Neural crest cell (in vitro differentiated cells): ENCODE data around the gene DIP2B. TPM values are rescaled to one million over a fixed set of nuclear protein-coding genes. Genes with fewer than 3 reads are reported as not detected.

Source experiments
- DNase-seq: peaks from one replicate; pipeline ENCODE4 v3.0.0; 2021; ENCODE audit warnings: low read depth, mixed read lengths, low spot score
- H3K27ac Mint-ChIP-seq: one replicate; pipeline ENCODE4 v1.8.0; 2021; ENCODE audit warnings: mild to moderate bottlenecking, mixed read lengths; ENCODE audit not compliant: unreplicated experiment
- H3K27me3 Mint-ChIP-seq: 2 replicates; pipeline ENCODE4 v1.8.0; 2021; ENCODE audit warnings: low read depth, mild to moderate bottlenecking, mixed read lengths
- H3K36me3 Mint-ChIP-seq: 2 replicates; pipeline ENCODE4 v1.8.0; 2021; ENCODE audit warnings: low read depth, mild to moderate bottlenecking, mixed read lengths
- H3K4me1 Mint-ChIP-seq: 2 replicates; pipeline ENCODE4 v1.8.0; 2021; ENCODE audit warnings: mixed read lengths
- H3K4me3 Mint-ChIP-seq: one replicate; pipeline ENCODE4 v1.8.0; 2021; ENCODE audit warnings: mild to moderate bottlenecking, mixed read lengths
- H3K9me3 Mint-ChIP-seq: 2 replicates; pipeline ENCODE4 v1.8.0; 2021; ENCODE audit warnings: mixed read lengths
- CTCF ChIP-seq: fragments of 200-600 bp; sonication (generic); conservative IDR thresholded peaks from 2 replicates; pipeline ENCODE4 v1.5.0; 2021; ENCODE audit warnings: antibody characterized with exemption, mild to moderate bottlenecking
- total RNA-seq: library from RNA; stranded (reverse); gene quantifications from 2 replicates; pipeline ENCODE4 v1.2.1, GENCODE V29; 2021

Gene DIP2B
- total RNA-seq, 1 donor from 2014 or later, result 39.4 TPM

DNA sequence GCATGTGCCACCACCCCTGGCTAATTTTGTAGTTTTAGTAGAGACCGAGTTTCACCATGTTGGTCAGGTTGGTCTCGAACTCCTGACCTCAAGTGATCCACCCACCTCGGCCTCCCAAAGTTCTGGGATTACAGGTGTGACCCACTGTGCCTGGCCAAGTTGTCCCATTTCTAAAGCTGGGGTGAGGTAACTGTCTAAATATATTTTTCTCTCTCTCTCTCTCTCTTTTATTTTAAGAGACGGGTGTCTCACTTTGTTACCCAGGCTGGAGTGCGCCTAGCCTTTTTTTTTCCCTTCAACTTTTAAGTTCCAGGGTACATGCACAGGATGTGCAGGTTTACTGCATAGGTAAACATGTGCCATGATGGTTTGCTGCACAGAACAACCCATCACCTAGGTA is 267.7 kb downstream of the DIP2B start:
- Mint-ChIP-seq H3K9me3 (peaks cover 2% of the 10 kb centered on the region), H3K27ac (no peak overlapping the region), H3K4me1 (no peaks in the 10 kb centered on the region), H3K27me3 (no peaks in the 10 kb centered on the region), H3K36me3 (peaks cover 31% of the 10 kb centered on the region), H3K4me3 (no peak overlapping the region)
- DNase-seq, result no peak
- TF ChIP-seq CTCF, result no peak

DNA sequence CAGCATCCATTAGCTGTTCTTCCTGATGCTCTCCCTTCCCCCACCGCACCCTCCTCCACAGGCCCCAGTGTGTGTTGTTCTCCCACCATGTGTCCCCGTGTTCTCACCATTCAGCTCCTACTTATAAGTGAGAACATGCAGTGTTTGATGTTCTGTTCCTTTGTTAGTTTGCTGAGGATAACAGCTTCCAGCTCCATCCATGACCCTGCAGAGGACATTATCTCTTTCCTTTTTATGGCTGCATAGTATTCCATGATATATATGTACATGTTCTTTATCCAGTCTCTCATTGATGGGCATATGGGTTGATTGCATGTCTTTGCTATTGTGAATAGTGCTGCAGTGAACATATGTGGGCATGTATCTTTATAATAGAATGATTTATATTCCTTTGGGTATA is 268.1 kb downstream of the DIP2B start:
- no peak overlapping the region for H3K27ac Mint-ChIP-seq
- no peak overlapping the region for H3K4me3 Mint-ChIP-seq

GRCh38 chr12:50775251-50775650 is 270.5 kb downstream of the DIP2B start:
- Mint-ChIP-seq H3K27me3 (no peaks in the 10 kb centered on the region), H3K27ac (no peak overlapping the region), H3K9me3 (peaks cover 3% of the 10 kb centered on the region), H3K36me3 (peaks cover 28% of the 10 kb centered on the region), H3K4me1 (no peaks in the 10 kb centered on the region), H3K4me3 (no peak overlapping the region)
- TF ChIP-seq CTCF, result no peak
- no peak for DNase-seq

More for the DNA sequence above, 268.1 kb downstream of the DIP2B start:
- H3K27me3 Mint-ChIP-seq, result no peaks in the 10 kb centered on the region
- peaks cover 2% of the 10 kb centered on the region for H3K9me3 Mint-ChIP-seq
- H3K36me3 Mint-ChIP-seq, result peaks cover 31% of the 10 kb centered on the region
- no peaks in the 10 kb centered on the region for H3K4me1 Mint-ChIP-seq
- no peak for TF ChIP-seq CTCF
- no peak for DNase-seq

GRCh38 chr12:50776749-50777728 is 272.3 kb downstream of the DIP2B start:
- H3K36me3 Mint-ChIP-seq, result peaks cover 17% of the 10 kb centered on the region
- H3K27me3 Mint-ChIP-seq, result no peaks in the 10 kb centered on the region
- H3K4me3 Mint-ChIP-seq, result no peak overlapping the region
- H3K9me3 Mint-ChIP-seq, result peaks cover 3% of the 10 kb centered on the region
- no peak for DNase-seq
- no peak overlapping the region for H3K27ac Mint-ChIP-seq
- TF ChIP-seq CTCF, result no peak
- H3K4me1 Mint-ChIP-seq, result no peaks in the 10 kb centered on the region

DNA sequence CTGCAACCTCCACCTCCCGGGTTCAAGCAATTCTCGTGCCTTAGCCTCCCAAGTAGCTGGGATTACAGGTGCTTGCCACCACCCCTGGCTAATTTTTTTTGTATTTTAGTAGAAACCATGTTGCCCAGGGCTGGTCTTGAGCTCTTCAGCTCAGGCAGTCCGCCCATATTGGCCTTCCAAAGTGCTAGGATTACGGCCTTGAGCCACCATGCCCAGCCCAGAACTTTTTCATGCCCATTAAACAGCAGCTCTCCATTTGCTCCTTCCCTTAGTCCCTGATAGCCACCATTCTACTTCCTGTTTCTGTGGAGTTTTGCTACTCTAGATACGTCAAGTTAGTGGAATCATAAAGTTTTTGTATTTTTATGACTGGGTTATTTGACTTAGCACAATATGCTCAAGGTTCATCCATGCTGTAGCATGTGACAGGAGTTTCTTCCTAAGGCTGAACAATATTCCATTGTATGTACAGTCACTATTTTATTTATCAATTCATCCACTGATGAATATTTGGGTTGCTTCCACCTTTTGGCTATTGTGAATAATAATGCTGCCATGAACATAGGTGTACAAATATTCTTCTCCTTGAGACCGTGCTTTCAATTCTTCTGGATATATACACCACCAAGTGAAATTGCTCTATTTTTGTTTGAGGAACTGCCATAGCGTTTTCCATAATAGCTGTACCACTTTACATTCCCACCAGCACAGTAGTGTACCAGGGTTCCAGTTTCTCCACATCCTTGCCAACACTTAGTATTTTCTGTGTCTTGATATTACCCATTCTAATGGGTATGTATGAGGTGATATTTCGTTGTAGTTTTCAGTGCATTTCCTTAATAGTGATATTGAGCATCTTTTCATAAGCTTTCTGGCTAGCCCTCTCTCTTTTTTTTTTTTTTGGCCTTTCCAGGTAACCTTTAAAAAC is 274.1 kb downstream of the DIP2B start:
- DNase-seq, result no peak
- peaks cover 7% of the 10 kb centered on the region for H3K36me3 Mint-ChIP-seq
- TF ChIP-seq CTCF, result no peak
- no peak overlapping the region for H3K27ac Mint-ChIP-seq
- H3K9me3 Mint-ChIP-seq, result peaks cover 3% of the 10 kb centered on the region
- no peaks in the 10 kb centered on the region for H3K4me1 Mint-ChIP-seq
- no peaks in the 10 kb centered on the region for H3K27me3 Mint-ChIP-seq
- H3K4me3 Mint-ChIP-seq, result no peak overlapping the region
